Measurements from ENCODE around the gene C1RL.
"Not testable (repeated sequence)": the region's sequence is repeated elsewhere in the genome, so short reads cannot be mapped to it uniquely, and the experiment has no call there.

C1RL gene

GRCh38 chr12:7061596-7061995 is 47.4 kb downstream of the C1RL start:
- DNase-seq (ENCODE audit: low read depth) = no peak

DNA sequence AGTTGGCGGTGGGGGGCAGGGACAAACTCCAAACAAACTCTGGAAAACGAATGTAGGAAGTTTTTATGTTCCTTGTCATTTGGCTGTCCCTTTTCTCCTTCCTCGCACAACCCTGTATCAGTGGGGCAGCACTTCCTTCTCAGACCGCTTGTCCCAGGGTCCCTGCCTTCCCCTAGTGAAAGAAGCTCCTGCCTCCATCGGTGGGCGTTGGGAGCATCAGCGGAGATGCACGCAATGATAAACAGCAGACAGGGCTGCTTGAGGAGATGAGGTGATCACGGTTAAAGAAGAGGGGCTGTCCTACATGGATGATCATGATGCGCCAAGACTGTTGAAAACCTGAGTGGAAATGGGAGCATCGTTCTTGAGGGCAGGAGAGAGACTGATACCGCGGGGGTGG is 47.9 kb downstream of the C1RL start:
- no peak for DNase-seq (ENCODE audit: low read depth)

DNA sequence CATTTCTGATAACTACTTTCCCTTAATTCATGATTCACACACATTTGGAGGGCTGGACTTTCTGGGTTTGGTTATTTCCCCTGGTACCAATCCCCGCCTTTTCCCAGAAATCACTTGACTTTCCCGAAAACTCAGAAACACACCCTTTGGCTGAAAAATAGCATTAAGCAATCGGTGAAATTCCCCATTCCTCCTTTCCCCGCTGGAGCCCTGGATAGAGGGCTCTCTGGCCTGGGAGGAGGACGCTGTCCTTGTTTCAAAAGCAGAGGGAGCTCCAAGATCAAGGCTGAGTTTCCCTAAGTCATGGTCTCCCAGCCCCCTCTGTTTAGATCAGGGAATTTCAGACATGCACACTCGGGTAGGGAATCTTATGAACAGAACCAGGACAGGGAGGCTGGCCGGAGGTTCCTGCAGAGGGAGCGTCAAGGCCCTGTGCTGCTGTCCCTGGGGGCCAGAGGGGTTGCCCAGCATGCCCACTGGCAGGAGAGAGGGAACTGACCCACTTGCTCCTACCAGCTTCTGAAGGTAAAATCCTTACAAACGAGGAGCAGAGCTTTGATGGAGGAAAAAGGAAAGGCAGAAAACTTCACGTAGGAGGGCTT is 48.6 kb downstream of the C1RL start, which contains the start of gene C1S:
Gene C1S, plus strand, starts transcription at position 366 of the 602 bp plus-strand sequence. CDS start 1,195 bp downstream, outside the sequence.
- DNase-seq (ENCODE audit: low read depth) = peak; percentile 71

DNA sequence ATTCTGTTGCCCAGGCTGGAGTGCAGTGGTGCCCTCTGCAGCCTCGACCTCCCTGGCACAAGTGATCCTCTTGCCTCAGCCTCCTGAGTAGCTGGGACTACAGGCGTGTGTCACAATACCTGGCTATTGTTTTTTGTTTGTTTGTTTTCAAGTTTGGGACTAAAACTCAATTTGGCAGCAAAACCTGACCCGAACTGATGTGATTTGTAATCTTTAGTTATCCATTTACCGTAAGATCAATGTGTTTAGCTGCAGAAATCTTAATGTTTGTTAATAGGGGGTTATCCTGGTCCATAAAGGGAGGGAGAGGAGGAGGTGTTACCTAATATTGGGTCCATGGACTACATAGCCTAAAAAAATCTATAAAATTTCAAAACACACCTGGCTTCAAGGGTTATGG is 49.2 kb downstream of the C1RL start:
- no peak for DNase-seq (ENCODE audit: low read depth)

GRCh38 chr12:7058850-7059395 is 50.1 kb downstream of the C1RL start:
- DNase-seq (ENCODE audit: low read depth) = no peak

- DNase-seq (ENCODE audit: low read depth) = no peak
Measured at GRCh38 chr12:7058163-7058845, 50.7 kb downstream of the C1RL start.

- DNase-seq (ENCODE audit: low read depth) = not testable (repeated sequence)
Measured at GRCh38 chr12:7055736-7056135, 53.3 kb downstream of the C1RL start.

- DNase-seq (ENCODE audit: low read depth) = no peak
Measured at GRCh38 chr12:7054925-7055324, 54.1 kb downstream of the C1RL start.

- not testable (repeated sequence) for DNase-seq (ENCODE audit: low read depth)
Measured at GRCh38 chr12:7049973-7050372, 59.0 kb downstream of the C1RL start.

DNA sequence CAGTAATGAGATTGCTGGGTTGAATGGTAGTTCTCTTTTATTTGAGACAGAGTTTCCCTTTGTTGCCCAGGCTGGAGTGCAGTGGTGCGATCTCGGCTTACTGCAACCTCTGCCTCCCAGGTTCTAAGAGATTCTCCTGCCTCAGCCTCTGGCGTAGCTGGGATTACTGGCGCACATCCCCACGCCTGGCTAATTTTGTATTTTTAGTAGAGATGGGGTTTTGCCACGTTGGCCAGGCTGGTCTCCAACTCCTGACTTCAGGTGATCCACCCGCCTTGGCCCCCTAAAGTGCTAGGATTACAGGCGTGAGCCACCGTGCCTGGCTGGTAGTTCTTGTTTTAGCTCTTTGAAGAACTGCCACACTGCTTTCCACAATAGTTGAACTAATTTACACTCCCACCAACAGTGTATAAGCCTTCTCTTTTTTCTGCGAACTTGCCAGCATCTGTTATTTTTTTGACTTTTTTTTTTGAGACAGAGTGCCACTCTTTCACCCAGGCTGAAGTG is 59.5 kb downstream of the C1RL start:
- not testable (repeated sequence) for DNase-seq (ENCODE audit: low read depth)

DNA sequence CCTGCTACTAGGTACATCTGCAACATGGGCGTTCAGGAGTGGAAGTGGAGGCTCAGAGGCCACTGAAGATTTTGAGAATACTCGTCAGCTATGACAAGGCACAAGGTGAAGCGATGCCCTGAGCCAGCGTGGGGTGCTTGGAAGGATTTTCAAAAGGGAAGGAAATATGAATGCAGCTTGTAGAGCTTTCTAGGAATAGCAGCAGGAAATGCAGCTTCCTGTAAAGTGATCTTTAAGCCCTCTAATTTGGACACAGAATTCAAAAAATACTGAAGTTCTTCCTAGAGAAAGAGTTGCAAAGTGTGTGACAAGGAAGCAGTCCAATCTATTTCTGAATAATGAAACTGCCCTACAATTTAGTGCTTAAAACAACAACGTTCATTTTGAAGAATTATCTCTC is 61.7 kb downstream of the C1RL start:
- DNase-seq (ENCODE audit: low read depth) = no peak

GRCh38 chr12:7046383-7047105 is 62.5 kb downstream of the C1RL start:
- no peak for DNase-seq (ENCODE audit: low read depth)

DNA sequence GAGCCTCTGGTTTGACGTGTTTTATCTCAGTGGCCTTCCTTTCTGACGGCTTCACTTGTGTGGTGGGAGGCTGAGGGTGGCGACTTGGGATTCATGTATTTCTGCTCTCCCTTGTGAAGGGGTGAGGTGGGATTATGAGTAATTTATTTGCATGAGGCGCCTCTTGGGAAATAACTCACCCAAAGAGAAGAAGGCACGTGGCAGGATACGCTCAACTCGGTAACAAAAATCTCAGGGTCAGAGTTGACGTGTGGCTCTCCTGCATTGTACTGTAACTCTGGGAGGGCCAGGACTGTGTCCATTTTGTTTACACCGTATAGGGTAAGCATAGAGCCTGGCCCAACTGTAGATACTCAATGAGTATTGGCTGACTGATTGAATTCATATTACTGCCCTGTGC is 63.1 kb downstream of the C1RL start:
- DNase-seq (ENCODE audit: low read depth) = no peak
